Ecto neural progenitor cell (in vitro differentiated cells): ENCODE measurements around the gene ST6GALNAC6.
"Not testable (repeated sequence)": the region's sequence is repeated elsewhere in the genome, so short reads cannot be mapped to it uniquely, and the experiment has no call there.

Experiments
- DNase-seq: peaks from one replicate; pipeline ENCODE4 v3.0.0-alpha.2; 2018; ENCODE audit warnings: low spot score

ST6GALNAC6 gene

GRCh38 chr9:127854960-127855359 lies 44.4 kb downstream of the ST6GALNAC6 start:
- no peak for DNase-seq

- DNase-seq = no peak
These were observed 45.1 kb downstream of the ST6GALNAC6 start, which contains the start of gene ENG for GRCh38 chr9:127854184-127854806. TSS of gene ENG (minus strand) at chr9:127854658. CDS start at chr9:127854355, 303 bp downstream.

GRCh38 chr9:127853312-127854183 lies 45.9 kb downstream of the ST6GALNAC6 start:
- DNase-seq = no peak

GRCh38 chr9:127852829-127853228 lies 46.6 kb downstream of the ST6GALNAC6 start:
- no peak for DNase-seq

GRCh38 chr9:127850286-127850830 lies 49.0 kb downstream of the ST6GALNAC6 start:
- no peak for DNase-seq

- DNase-seq = no peak
These were observed 50.5 kb downstream of the ST6GALNAC6 start for GRCh38 chr9:127848756-127849504.

- DNase-seq = no peak
These were observed 51.3 kb downstream of the ST6GALNAC6 start for GRCh38 chr9:127847833-127848755.

- DNase-seq = no peak
These were observed 52.3 kb downstream of the ST6GALNAC6 start for GRCh38 chr9:127847178-127847510.

GRCh38 chr9:127846443-127847177 lies 52.8 kb downstream of the ST6GALNAC6 start:
- no peak for DNase-seq

- DNase-seq = not testable (repeated sequence)
These were observed 53.8 kb downstream of the ST6GALNAC6 start for GRCh38 chr9:127845619-127846018.

GRCh38 chr9:127844821-127845359 lies 54.5 kb downstream of the ST6GALNAC6 start:
- DNase-seq = no peak

GRCh38 chr9:127841087-127841835 lies 58.1 kb downstream of the ST6GALNAC6 start:
- no peak for DNase-seq

- DNase-seq = no peak
These were observed 60.9 kb downstream of the ST6GALNAC6 start for GRCh38 chr9:127838375-127839078.

GRCh38 chr9:127837346-127837745 lies 62.1 kb downstream of the ST6GALNAC6 start:
- DNase-seq = no peak

GRCh38 chr9:127836561-127836960 lies 62.8 kb downstream of the ST6GALNAC6 start:
- DNase-seq = not testable (repeated sequence)

GRCh38 chr9:127835991-127836516 lies 63.3 kb downstream of the ST6GALNAC6 start:
- DNase-seq = no peak
